DMS53 treated with DMSO at 0.1 percent for 48 hours (cell line): ENCODE results near the gene BLOC1S3.
"Not testable (repeated sequence)": the region's sequence is repeated elsewhere in the genome, so short reads cannot be mapped to it uniquely, and the experiment has no call there.

Experiments used
- DNase-seq: peaks from one replicate; lab custom pipeline; 2025; ENCODE audit not compliant: unreplicated experiment; lab: John Stamatoyannopoulos, UW

The BLOC1S3 gene

GRCh38 chr19:45222724-45223123, 44.1 kb downstream of the BLOC1S3 start:
- no peak for DNase-seq

GRCh38 chr19:45223879-45224278, 45.3 kb downstream of the BLOC1S3 start:
- DNase-seq: no peak

GRCh38 chr19:45224645-45225044, 46.1 kb downstream of the BLOC1S3 start:
- no peak for DNase-seq

- DNase-seq: not testable (repeated sequence)
Measured at GRCh38 chr19:45229056-45229455, 50.5 kb downstream of the BLOC1S3 start.
